ENCODE measurements around the gene CPA3.

The CPA3 gene

GRCh38 chr3:148840451-148840850, 24.6 kb upstream of the CPA3 start:
- no peak for DNase-seq
- WGBS (ENCODE audit: extremely low coverage, insufficient coverage, insufficient read length), result no CpG with 5 or more reads among the region's 4 CpGs
- Histone ChIP-seq H3K14ac (ENCODE audit: low read length) (no peak overlapping the region), H3K79me2 (ENCODE audit: control insufficient read depth, insufficient read depth, low read length, poor library complexity) (no peaks in the 10 kb centered on the region), H3K27ac (ENCODE audit: low read depth, low read length) (no peak overlapping the region), H2AFZ (ENCODE audit: insufficient read depth, low read length, poor library complexity) (no peak overlapping the region), H4K12ac (ENCODE audit: low read depth, low read length) (no peak overlapping the region), H3K36me3 (ENCODE audit: control insufficient read depth in 1 of 2, insufficient read depth in 2 of 2, low read length in 2 of 2) (no peaks in the 10 kb centered on the region), H4K8ac (ENCODE audit: low read depth, low read length) (no peak overlapping the region), H3K18ac (ENCODE audit: low read length) (no peak overlapping the region), H3K9me3 (ENCODE audit: insufficient read depth, low read depth, low read length) (no peaks in the 10 kb centered on the region), H2AK5ac (ENCODE audit: low read length) (no peak overlapping the region), H2BK120ac (ENCODE audit: insufficient read depth, low read length, poor library complexity) (no peak overlapping the region), H4K91ac (ENCODE audit: low read depth, low read length) (no peak overlapping the region), H2BK5ac (ENCODE audit: low read depth, low read length, poor library complexity) (no peak overlapping the region), H3K4me3 (ENCODE audit: low read depth, low read length) (no peak overlapping the region), H3K4me1 (ENCODE audit: control insufficient read depth in 1 of 2, insufficient read depth in 2 of 2, low read length in 2 of 2) (no peaks in the 10 kb centered on the region), H2BK12ac (ENCODE audit: low read length) (no peak overlapping the region), H3K23ac (ENCODE audit: low read length) (no peak overlapping the region), H3K4ac (ENCODE audit: low read depth, low read length) (no peak overlapping the region), H3K9ac (ENCODE audit: low read length) (no peak overlapping the region), H3K4me2 (ENCODE audit: low read length) (no peak overlapping the region), H3K79me1 (ENCODE audit: low read length) (no peaks in the 10 kb centered on the region), H3K27me3 (ENCODE audit: insufficient read depth, low read length) (no peaks in the 10 kb centered on the region)

GRCh38 chr3:148845756-148846395, 19.2 kb upstream of the CPA3 start:
- Histone ChIP-seq H3K9ac (ENCODE audit: low read length) (no peak overlapping the region), H3K4me3 (ENCODE audit: low read depth, low read length) (no peak overlapping the region), H3K4me2 (ENCODE audit: low read length) (no peak overlapping the region), H3K79me2 (ENCODE audit: control insufficient read depth, insufficient read depth, low read length, poor library complexity) (no peaks in the 10 kb centered on the region), H4K8ac (ENCODE audit: low read depth, low read length) (no peak overlapping the region), H3K9me3 (ENCODE audit: insufficient read depth, low read depth, low read length) (no peaks in the 10 kb centered on the region), H4K91ac (ENCODE audit: low read depth, low read length) (no peak overlapping the region), H3K23ac (ENCODE audit: low read length) (no peak overlapping the region), H2BK12ac (ENCODE audit: low read length) (no peak overlapping the region), H2AK5ac (ENCODE audit: low read length) (no peak overlapping the region), H4K12ac (ENCODE audit: low read depth, low read length) (no peak overlapping the region), H3K79me1 (ENCODE audit: low read length) (no peaks in the 10 kb centered on the region), H2BK120ac (ENCODE audit: insufficient read depth, low read length, poor library complexity) (no peak overlapping the region), H2AFZ (ENCODE audit: insufficient read depth, low read length, poor library complexity) (no peak overlapping the region), H3K4me1 (ENCODE audit: control insufficient read depth in 1 of 2, insufficient read depth in 2 of 2, low read length in 2 of 2) (no peaks in the 10 kb centered on the region), H2BK5ac (ENCODE audit: low read depth, low read length, poor library complexity) (no peak overlapping the region), H3K27ac (ENCODE audit: low read depth, low read length) (no peak overlapping the region), H3K14ac (ENCODE audit: low read length) (no peak overlapping the region), H3K18ac (ENCODE audit: low read length) (no peak overlapping the region), H3K36me3 (ENCODE audit: control insufficient read depth in 1 of 2, insufficient read depth in 2 of 2, low read length in 2 of 2) (no peaks in the 10 kb centered on the region), H3K27me3 (ENCODE audit: insufficient read depth, low read length) (no peaks in the 10 kb centered on the region), H3K4ac (ENCODE audit: low read depth, low read length) (no peak overlapping the region)
- no CpG with 5 or more reads among the region's 2 CpGs for WGBS (ENCODE audit: extremely low coverage, insufficient coverage, insufficient read length)
- no peak for DNase-seq

GRCh38 chr3:148847351-148847750, 17.7 kb upstream of the CPA3 start:
- H3K4ac ChIP-seq (ENCODE audit: low read depth, low read length), result no peak overlapping the region
- H2BK120ac ChIP-seq (ENCODE audit: insufficient read depth, low read length, poor library complexity), result no peak overlapping the region
- H3K23ac ChIP-seq (ENCODE audit: low read length), result no peak overlapping the region
- no peak overlapping the region for H3K14ac ChIP-seq (ENCODE audit: low read length)
- no peaks in the 10 kb centered on the region for H3K79me1 ChIP-seq (ENCODE audit: low read length)
- H2AFZ ChIP-seq (ENCODE audit: insufficient read depth, low read length, poor library complexity), result no peak overlapping the region
- no peak overlapping the region for H3K9ac ChIP-seq (ENCODE audit: low read length)
- H3K27ac ChIP-seq (ENCODE audit: low read depth, low read length), result no peak overlapping the region
- H3K4me2 ChIP-seq (ENCODE audit: low read length), result no peak overlapping the region
- no peaks in the 10 kb centered on the region for H3K27me3 ChIP-seq (ENCODE audit: insufficient read depth, low read length)
- H3K4me1 ChIP-seq (ENCODE audit: control insufficient read depth in 1 of 2, insufficient read depth in 2 of 2, low read length in 2 of 2), result no peaks in the 10 kb centered on the region
- H3K36me3 ChIP-seq (ENCODE audit: control insufficient read depth in 1 of 2, insufficient read depth in 2 of 2, low read length in 2 of 2), result no peaks in the 10 kb centered on the region
- WGBS (ENCODE audit: extremely low coverage, insufficient coverage, insufficient read length), result no CpG with 5 or more reads among the region's 1 CpG
- no peaks in the 10 kb centered on the region for H3K9me3 ChIP-seq (ENCODE audit: insufficient read depth, low read depth, low read length)
- no peak overlapping the region for H3K18ac ChIP-seq (ENCODE audit: low read length)
- no peak overlapping the region for H2BK12ac ChIP-seq (ENCODE audit: low read length)
- H2BK5ac ChIP-seq (ENCODE audit: low read depth, low read length, poor library complexity), result no peak overlapping the region
- no peak overlapping the region for H4K8ac ChIP-seq (ENCODE audit: low read depth, low read length)
- no peak for DNase-seq
- H2AK5ac ChIP-seq (ENCODE audit: low read length), result no peak overlapping the region
- no peak overlapping the region for H4K12ac ChIP-seq (ENCODE audit: low read depth, low read length)
- no peak overlapping the region for H4K91ac ChIP-seq (ENCODE audit: low read depth, low read length)
- no peaks in the 10 kb centered on the region for H3K79me2 ChIP-seq (ENCODE audit: control insufficient read depth, insufficient read depth, low read length, poor library complexity)
- H3K4me3 ChIP-seq (ENCODE audit: low read depth, low read length), result no peak overlapping the region

GRCh38 chr3:148848410-148848809, 16.7 kb upstream of the CPA3 start:
- H3K18ac ChIP-seq (ENCODE audit: low read length), result no peak overlapping the region
- no peak overlapping the region for H4K12ac ChIP-seq (ENCODE audit: low read depth, low read length)
- no peak overlapping the region for H3K14ac ChIP-seq (ENCODE audit: low read length)
- no peaks in the 10 kb centered on the region for H3K79me1 ChIP-seq (ENCODE audit: low read length)
- H3K4me2 ChIP-seq (ENCODE audit: low read length), result no peak overlapping the region
- no peaks in the 10 kb centered on the region for H3K27me3 ChIP-seq (ENCODE audit: insufficient read depth, low read length)
- no peaks in the 10 kb centered on the region for H3K9me3 ChIP-seq (ENCODE audit: insufficient read depth, low read depth, low read length)
- no peak overlapping the region for H2AK5ac ChIP-seq (ENCODE audit: low read length)
- H3K23ac ChIP-seq (ENCODE audit: low read length), result no peak overlapping the region
- no peaks in the 10 kb centered on the region for H3K36me3 ChIP-seq (ENCODE audit: control insufficient read depth in 1 of 2, insufficient read depth in 2 of 2, low read length in 2 of 2)
- no peak for DNase-seq
- no peak overlapping the region for H3K4me3 ChIP-seq (ENCODE audit: low read depth, low read length)
- H2AFZ ChIP-seq (ENCODE audit: insufficient read depth, low read length, poor library complexity), result no peak overlapping the region
- H3K4ac ChIP-seq (ENCODE audit: low read depth, low read length), result no peak overlapping the region
- H4K91ac ChIP-seq (ENCODE audit: low read depth, low read length), result no peak overlapping the region
- no peak overlapping the region for H2BK12ac ChIP-seq (ENCODE audit: low read length)
- H3K27ac ChIP-seq (ENCODE audit: low read depth, low read length), result no peak overlapping the region
- no peaks in the 10 kb centered on the region for H3K4me1 ChIP-seq (ENCODE audit: control insufficient read depth in 1 of 2, insufficient read depth in 2 of 2, low read length in 2 of 2)
- no peak overlapping the region for H3K9ac ChIP-seq (ENCODE audit: low read length)
- no peaks in the 10 kb centered on the region for H3K79me2 ChIP-seq (ENCODE audit: control insufficient read depth, insufficient read depth, low read length, poor library complexity)
- no peak overlapping the region for H4K8ac ChIP-seq (ENCODE audit: low read depth, low read length)
- WGBS (ENCODE audit: extremely low coverage, insufficient coverage, insufficient read length), result no CpG with 5 or more reads among the region's 1 CpG
- H2BK5ac ChIP-seq (ENCODE audit: low read depth, low read length, poor library complexity), result no peak overlapping the region
- H2BK120ac ChIP-seq (ENCODE audit: insufficient read depth, low read length, poor library complexity), result no peak overlapping the region
